Measurements from ENCODE around the gene CCDC92B. TPM values are rescaled to one million over a fixed set of nuclear protein-coding genes. Genes with fewer than 3 reads are reported as not detected.
"Not testable (repeated sequence)": the region's sequence is repeated elsewhere in the genome, so short reads cannot be mapped to it uniquely, and the experiment has no call there.

Gene CCDC92B
- total RNA-seq, 1 donor from 2014 or later: 0.16 TPM

- ATAC-seq (no peak), DNase-seq (ENCODE audit: missing footprints) (no peak)
- intact Hi-C loops (cut with DNase I): loop anchor here (10.0 kb wide), 2 partner anchors 167 to 197 kb away; partner anchors contain the start of gene METTL16
These were observed 67.8 kb downstream of the CCDC92B start for GRCh38 chr17:2681650-2682049.

GRCh38 chr17:2680961-2681360, 68.5 kb downstream of the CCDC92B start:
- DNase-seq (ENCODE audit: missing footprints): no peak
- no peak for ATAC-seq
- intact Hi-C loops (cut with DNase I): loop anchor here (10.0 kb wide), 2 partner anchors 166 to 196 kb away; partner anchors contain the start of gene METTL16

GRCh38 chr17:2679247-2679646, 70.2 kb downstream of the CCDC92B start:
- DNase-seq (ENCODE audit: missing footprints); ATAC-seq; intact Hi-C loops (cut with DNase I): not testable (repeated sequence)

Small RNAs within 50 kb of the gene (microRNA-seq; reads per million reads assigned to microRNA genes)
- gene MIR1253 (not detected), gene MIR6776 (not detected)

Other genes with a start within 250 kb of the CCDC92B start
- 20.1 TPM for gene METTL16, start 237.8 kb downstream of the CCDC92B start, total RNA-seq
- gene PAFAH1B1, start 156.0 kb downstream of the CCDC92B start, total RNA-seq: 115 TPM
- 180 TPM for gene CLUH, start 37.9 kb downstream of the CCDC92B start, total RNA-seq
- 57.2 TPM for gene RAP1GAP2, start 46.8 kb upstream of the CCDC92B start, total RNA-seq

All from Right ventricle myocardium inferior (tissue), 1 donor.